GM23248 (cell line): Measurements from ENCODE around the gene GIGYF2.

ENCODE experiments used
- EZH2 ChIP-seq: fragments of 200-600 bp; sonication (generic); IDR thresholded peaks from 2 replicates; pipeline ENCODE4 v1.6.1; 2018; ENCODE audit warnings: antibody characterized with exemption, mild to moderate bottlenecking; ENCODE audit not compliant: insufficient read depth, poor library complexity, severe bottlenecking
- EZH2phosphoT487 ChIP-seq: fragments of 200-600 bp; sonication (generic); IDR thresholded peaks from 2 replicates; pipeline ENCODE4 v1.6.1; 2018; ENCODE audit warnings: antibody characterized with exemption, moderate library complexity, mild to moderate bottlenecking, low read depth; ENCODE audit not compliant: insufficient read depth

GRCh38 chr2:232896111-232896510 is 199.0 kb downstream of the GIGYF2 start:
- TF ChIP-seq EZH2phosphoT487, result no peak
- TF ChIP-seq EZH2, result no peak
